Omental fat pad (tissue), 4 donors: ENCODE data around the gene KRTDAP. TPM values are rescaled to one million over a fixed set of nuclear protein-coding genes. Genes with fewer than 3 reads are reported as not detected.

Experiments
- ATAC-seq: fragments of 150-250 bp; one replicate; pipeline ENCODE4 v1.9.1; 2016; ENCODE audit warnings: mild to moderate bottlenecking, moderate library complexity; ENCODE audit not compliant: low FRiP score
- DNase-seq: peaks from one replicate; pipeline ENCODE4 v3.0.0-alpha.2; 2019; ENCODE audit warnings: low spot score
- CTCF ChIP-seq, 3 donors: fragments of 450-650 bp; IDR thresholded peaks; one replicate each; pipeline ENCODE4 v1.5.1; 2016 to 2017; ENCODE audit warnings: antibody characterized with exemption in 3 of 3, mild to moderate bottlenecking in 3 of 3, moderate library complexity in 2 of 3
- total RNA-seq, 4 donors: library from RNA; depleted of rRNA; stranded (reverse); fragments of >200 nt; gene quantifications; one replicate each; pipeline ENCODE4 v1.1.0, GENCODE V29; 2016

The KRTDAP gene
- total RNA-seq, 4 donors from 2014 or later = not detected

- TF ChIP-seq CTCF (IDR thresholded peaks at IDR 0.05) = no peak
- no peak for DNase-seq
These were observed 35.6 kb downstream of the KRTDAP start for GRCh38 chr19:35454663-35455062.

GRCh38 chr19:35451338-35452096 lies 38.7 kb downstream of the KRTDAP start:
- ATAC-seq (no peak), DNase-seq (no peak)
- TF ChIP-seq CTCF (IDR thresholded peaks at IDR 0.05) = no peak

More at GRCh38 chr19:35454663-35455062, 35.6 kb downstream of the KRTDAP start:
- no peak for ATAC-seq

GRCh38 chr19:35449359-35450043 lies 40.8 kb downstream of the KRTDAP start:
- TF ChIP-seq CTCF (IDR thresholded peaks at IDR 0.05) = peak in 1 of 3 donors; percentile 2
- DNase-seq (no peak), ATAC-seq (peak; percentile 24)

GRCh38 chr19:35447606-35448469 lies 42.4 kb downstream of the KRTDAP start, which contains the start of gene FFAR2:
TSS of gene FFAR2 (plus strand) at chr19:35448257. CDS start at chr19:35449715, 1,458 bp downstream.
- no peak for TF ChIP-seq CTCF (IDR thresholded peaks at IDR 0.05)
- ATAC-seq (no peak), DNase-seq (no peak)

DNA sequence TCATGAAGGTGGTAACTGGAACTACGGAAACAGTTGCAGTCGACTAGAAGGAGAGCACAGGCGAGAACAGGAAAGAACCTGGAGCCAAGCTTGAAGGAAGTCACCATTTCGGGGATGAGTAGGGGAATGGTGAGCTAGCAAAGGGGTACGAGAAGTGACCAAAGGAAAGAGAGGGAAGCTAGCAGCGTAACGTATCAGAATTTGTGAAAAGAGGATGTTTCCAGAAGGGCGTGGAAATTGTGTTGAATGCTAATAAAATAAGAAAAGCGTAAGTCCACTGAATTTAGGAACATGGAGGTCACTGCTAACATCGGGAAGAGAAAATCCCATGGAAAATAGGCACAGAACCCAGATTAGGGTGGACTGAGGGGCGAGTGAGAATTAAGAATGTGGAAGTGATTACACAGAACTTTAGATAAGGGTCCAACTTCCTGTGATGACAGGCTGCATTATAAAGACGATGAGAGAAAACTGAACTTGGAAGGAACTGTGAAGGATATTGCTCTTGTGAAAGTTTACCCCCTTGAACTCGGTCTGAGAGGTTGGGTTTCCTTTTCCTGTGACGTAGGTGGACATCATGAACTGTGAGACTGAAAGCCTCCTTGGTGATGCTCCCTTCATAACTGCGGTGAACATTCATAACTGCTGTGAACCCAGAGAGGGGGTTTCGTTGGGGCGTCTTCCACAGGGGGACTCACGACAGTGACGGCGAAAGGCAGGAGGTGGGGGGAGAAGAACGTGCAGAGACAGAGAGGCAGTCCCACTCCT lies 44.3 kb downstream of the KRTDAP start:
- DNase-seq = no peak
- no peak for TF ChIP-seq CTCF (IDR thresholded peaks at IDR 0.05)
- ATAC-seq = no peak

- no peak for TF ChIP-seq CTCF (IDR thresholded peaks at IDR 0.05)
- ATAC-seq = no peak
- no peak for DNase-seq
These were observed 45.5 kb downstream of the KRTDAP start for GRCh38 chr19:35444735-35445134.
